ENCODE results near the gene GPR65.
A peak's percentile ranks its signal among the peaks of the same experiment; 100 is the strongest.

GPR65 gene, protein sequence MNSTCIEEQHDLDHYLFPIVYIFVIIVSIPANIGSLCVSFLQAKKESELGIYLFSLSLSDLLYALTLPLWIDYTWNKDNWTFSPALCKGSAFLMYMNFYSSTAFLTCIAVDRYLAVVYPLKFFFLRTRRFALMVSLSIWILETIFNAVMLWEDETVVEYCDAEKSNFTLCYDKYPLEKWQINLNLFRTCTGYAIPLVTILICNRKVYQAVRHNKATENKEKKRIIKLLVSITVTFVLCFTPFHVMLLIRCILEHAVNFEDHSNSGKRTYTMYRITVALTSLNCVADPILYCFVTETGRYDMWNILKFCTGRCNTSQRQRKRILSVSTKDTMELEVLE

DNA sequence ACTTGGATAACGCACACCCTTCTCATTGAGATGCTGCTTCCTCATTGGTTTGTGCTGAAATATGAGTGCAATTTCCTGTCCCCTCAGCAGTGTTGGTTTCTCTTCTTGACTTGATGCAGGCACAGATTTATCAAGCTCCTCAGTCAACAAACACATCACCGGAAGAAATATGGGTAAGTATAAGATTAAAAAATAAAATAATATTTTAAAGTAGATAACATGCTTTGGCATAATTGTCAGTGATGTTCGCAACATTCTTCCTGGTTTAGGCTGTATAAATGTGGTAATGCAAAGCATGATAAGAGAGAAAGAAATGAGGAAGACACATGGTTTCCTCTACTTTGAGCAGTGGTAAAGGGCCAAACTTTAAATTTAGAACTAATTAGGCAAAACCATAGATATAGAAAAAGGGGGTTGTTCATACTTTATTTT lies at the start of gene GPR65:
Gene GPR65 (plus strand): TSS at position 86 of the 432 bp plus-strand sequence. CDS start 5,713 bp downstream, outside the sequence.
- no peak for DNase-seq (ENCODE audit: low read depth in 2 of 2)

DNA sequence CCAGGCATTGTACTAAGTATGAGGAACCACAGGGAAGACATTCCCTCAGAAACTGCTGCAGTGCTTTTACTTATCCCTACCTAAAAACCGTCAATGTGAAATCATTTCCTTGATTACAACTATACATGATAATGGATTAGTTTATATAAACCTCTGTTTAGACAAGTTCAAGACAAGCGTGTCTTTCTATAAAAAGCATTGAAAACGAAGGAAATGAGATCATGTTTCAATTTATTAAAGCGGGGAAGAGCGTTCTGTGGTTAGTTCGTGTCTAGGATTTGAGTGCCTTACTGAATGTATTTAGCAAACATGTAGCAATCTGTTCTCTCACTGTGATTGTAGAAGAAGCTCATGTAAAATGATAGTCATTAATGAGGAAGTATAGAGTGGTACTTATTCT lies 49.4 kb upstream of the GPR65 start:
- no peak for DNase-seq (ENCODE audit: low read depth in 2 of 2)

DNA sequence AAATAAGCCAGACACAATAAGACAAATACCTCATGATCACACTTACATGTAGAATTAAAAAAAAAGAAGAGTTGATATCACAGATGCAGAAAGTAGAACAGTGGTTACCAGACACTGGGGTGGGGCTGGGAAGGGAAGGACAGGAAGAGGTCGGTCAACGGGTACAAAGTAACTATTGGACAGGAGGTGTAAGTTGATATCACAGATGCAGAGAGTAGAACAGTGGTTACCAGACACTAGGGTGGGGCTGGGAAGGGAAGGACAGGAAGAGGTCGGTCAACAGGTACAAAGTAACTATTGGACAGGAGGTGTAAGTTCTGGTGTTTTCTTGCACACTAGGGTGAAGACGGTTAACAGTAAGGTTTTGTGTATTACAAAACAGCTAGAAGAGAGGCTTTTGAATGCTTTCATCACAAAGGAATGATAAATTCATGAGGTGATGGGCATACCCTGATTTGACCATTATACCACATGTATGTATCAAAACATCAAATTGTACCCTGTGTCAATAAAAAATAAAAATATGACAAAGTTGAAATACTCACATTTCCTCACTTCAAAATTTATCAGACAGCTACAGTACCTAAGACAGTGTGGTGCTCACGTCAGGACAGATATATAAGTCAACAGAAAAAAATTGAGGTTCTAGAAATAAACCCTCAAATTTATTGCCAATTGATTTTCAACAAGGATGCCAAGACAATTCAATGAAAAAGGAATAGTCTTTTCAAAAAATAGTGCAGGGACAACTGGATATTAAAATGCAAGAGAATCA lies 44.7 kb upstream of the GPR65 start:
- no peak for DNase-seq (ENCODE audit: low read depth in 2 of 2)

DNA sequence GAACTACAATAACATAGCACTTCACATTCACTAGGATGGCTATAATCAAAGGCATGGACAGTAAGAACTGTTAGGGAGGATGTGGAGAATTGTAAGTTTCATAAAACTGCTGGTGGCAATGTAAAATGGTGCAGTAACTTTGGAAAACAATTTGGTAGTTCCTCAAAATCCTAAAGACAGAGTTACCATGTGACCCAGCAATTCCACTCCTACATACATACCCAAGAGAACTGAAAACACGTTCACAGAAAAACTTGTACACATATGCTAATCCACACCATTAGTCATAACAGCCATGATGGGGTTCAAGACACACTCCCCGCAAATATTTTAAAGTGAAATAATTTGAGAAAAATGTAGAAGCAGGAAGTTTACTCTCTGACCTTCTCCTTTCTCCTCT lies 43.7 kb upstream of the GPR65 start:
- DNase-seq (ENCODE audit: low read depth in 2 of 2): no peak

- DNase-seq (ENCODE audit: low read depth in 2 of 2): no peak
Measured at GRCh38 chr14:87966816-87967215, 38.1 kb upstream of the GPR65 start.

DNA sequence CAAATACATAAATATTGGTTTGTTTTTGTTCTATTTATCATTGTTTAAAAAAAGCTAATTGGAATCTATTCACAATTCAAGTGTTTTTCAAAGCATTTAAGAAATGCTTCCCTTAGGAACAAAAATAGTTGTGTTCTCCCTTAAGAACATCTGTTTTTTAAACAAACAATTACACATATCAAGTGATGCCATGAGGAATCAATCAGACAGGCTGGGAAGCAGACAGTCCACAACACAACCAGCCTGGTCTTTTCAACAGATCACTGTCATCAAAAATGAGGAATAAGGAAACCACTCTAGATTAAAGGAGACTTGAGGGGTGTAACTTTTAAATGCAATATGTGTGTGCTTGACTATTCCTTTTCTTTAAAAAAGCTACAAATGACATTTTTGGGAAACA lies 37.4 kb upstream of the GPR65 start:
- no peak for DNase-seq (ENCODE audit: low read depth in 2 of 2)

DNA sequence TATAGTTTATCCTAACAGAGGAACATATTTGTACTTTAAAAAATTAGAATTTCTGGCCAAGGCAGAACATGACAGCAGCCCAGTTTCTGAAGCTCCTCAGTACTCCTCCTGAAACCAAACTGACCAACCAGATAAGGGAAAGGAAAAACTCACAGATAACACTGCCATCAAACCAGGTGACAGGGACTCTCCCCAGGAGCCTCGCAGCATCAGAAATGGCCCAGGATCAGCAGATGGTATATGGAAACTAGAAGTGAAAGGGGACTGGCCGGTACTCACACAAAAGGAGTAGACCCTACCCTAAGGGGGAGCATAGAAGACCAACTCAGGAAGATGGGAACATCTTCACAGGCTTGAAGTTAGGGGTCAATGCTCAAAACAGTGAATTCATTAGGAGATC lies 33.9 kb upstream of the GPR65 start:
- no peak for DNase-seq (ENCODE audit: low read depth in 2 of 2)

- DNase-seq (ENCODE audit: low read depth in 2 of 2): no peak
Measured at GRCh38 chr14:87975636-87976035, 29.3 kb upstream of the GPR65 start.

- DNase-seq (ENCODE audit: low read depth in 2 of 2): no peak
Measured at GRCh38 chr14:87979689-87980088, 25.2 kb upstream of the GPR65 start.

DNA sequence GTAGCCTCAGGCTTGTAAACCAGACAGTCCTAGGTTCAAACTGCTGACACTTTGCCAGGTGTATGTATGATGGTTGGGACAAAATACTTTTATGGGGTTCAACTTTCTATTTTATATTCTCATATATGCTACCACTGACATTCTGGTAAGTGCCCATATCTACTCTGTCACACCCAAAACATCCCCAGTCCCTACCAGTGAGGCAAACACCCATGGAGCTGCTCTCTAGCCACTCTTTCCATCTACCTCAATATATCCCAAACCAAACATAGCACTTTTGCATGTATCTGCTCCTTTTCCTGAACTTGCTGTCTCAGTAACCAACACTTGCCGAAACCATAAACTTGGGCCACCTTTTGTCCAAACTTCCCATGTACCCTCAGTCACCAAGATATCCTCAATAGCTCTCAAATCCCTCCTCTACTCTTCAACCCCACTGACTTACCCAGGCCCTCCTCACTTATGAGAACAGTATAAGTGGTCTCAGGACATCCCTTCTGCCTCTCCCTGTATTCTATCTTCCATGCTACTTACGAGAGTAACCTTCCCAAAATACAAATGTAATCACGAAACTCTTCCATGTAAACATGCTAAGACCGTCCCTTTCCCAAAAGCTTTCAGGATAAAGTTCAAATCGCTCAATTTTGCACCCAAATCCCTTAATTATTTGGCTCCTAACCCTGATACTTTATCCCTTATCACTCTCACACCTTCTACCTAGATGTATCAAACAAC lies 15.5 kb upstream of the GPR65 start:
- DNase-seq (ENCODE audit: low read depth in 2 of 2): no peak

DNA sequence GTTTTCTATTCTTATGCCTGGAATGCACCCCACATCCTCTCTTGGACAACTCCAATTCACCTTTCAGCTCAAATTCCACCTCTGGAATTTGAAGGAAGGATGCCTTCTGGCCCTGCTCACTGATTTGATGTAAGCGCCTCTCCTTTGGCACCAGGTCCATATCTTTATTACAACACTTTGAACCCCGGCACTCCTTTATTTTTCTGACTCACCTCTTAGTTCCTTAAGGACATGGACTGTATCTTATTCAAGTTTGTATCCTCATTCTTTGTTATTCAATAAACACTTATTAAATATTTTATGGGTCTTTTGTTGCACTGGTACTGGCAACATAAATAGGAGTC lies 15.0 kb upstream of the GPR65 start:
- DNase-seq (ENCODE audit: low read depth in 2 of 2): no peak

GRCh38 chr14:87990682-87991081 lies 14.3 kb upstream of the GPR65 start:
- no peak for DNase-seq (ENCODE audit: low read depth in 2 of 2)

- no peak for DNase-seq (ENCODE audit: low read depth in 2 of 2)
Measured at GRCh38 chr14:87992346-87992717, 12.6 kb upstream of the GPR65 start.

GRCh38 chr14:87992718-87993628 lies 12.0 kb upstream of the GPR65 start, which contains the start of gene GALC:
TSS of gene GALC (minus strand) at chr14:87993182. CDS start at chr14:87993164, 18 bp downstream.
- DNase-seq (ENCODE audit: low read depth in 2 of 2): peak; percentile 85 to 91

GRCh38 chr14:87994974-87995373 lies 10.0 kb upstream of the GPR65 start:
- no peak for DNase-seq (ENCODE audit: low read depth in 2 of 2)

DNA sequence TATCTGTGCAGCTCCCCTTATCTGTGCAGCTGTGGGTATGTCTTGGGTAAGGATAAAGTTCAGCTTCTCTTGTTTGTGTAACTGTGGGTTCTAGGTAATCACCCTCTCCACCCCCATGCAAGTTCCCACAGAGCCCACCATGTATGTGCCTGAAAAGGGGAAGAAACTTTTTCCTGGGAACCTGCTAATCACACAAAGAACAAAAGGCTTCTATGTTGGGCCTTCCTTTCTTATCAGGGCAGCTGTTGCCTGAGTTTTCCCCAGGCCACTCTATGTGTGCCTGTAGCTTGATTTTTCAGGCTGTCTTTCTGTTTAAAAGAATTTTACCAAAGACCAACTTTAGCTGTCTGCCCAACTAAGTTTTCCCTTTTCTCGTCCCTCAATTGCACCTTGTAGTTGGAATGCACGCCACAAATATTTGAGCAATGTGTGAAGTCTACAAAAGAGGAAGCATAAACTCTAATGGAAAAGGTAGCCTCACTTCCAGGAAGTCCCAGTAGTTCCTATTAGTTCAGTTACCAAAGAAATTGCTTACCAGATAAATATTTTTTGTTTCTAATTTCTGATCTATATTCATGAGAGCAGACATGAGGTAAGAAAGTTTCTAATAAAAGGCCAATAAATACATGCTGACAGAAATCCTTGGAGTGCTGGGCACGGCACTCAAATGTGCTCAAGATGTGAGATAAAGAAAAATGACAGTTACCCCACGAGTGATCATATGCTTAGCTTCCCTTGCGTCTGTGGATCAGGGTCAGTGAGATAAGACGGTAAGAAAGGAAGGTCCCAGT lies 9.2 kb upstream of the GPR65 start:
- DNase-seq (ENCODE audit: low read depth in 2 of 2): no peak

DNA sequence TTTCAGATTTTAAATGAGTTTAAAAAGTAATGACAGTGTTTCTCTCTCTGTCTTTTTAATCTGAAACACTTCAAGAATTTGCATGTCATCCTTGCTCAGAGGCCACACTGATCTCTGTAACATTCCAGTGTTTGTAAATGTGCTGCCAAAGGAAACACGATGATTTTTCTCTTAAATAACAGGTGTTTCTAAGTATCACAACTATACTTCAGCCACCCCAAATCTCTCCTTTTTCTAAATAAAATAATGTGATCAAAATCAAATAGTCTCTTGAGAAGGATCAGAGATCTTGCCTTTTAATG lies 8.7 kb upstream of the GPR65 start:
- no peak for DNase-seq (ENCODE audit: low read depth in 2 of 2)

GRCh38 chr14:87998482-87998881 lies 6.5 kb upstream of the GPR65 start:
- DNase-seq (ENCODE audit: low read depth in 2 of 2): no peak

GRCh38 chr14:87999277-87999676 lies 5.7 kb upstream of the GPR65 start:
- DNase-seq (ENCODE audit: low read depth in 2 of 2): no peak

DNA sequence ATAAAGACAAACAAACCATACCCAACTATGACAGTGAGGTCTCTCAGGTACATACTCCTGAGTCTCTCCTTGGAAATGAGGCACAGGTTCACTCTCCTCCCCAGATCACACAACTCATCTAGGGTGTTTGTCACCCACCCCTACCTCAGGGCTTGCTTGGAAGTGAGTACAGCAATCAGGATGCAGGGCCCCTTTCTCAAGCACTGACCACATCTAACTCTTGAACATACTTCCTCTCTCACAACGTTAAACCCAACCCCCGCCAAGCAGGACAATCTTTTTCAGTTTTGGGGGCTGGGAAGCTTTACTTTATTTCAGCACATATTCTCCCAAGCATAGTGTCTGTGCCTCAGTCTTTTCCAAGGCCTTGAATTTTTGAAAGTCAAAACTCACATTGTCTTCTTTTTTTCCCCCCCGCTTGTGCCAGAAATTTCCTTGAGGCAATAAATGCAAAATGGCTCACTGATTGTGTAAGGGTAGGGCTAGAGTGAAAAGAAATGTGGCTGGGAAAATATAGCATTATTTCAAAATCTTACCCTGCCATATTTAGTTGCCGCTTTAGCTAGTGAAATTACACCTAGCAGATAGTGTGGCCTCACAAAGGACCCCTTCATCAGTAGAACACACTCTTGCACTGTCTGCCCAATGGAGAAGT lies 2.4 kb upstream of the GPR65 start:
- DNase-seq (ENCODE audit: low read depth in 2 of 2): no peak
